Erythroblast (primary cell): ENCODE measurements around the gene TMEM52B.

Experiments
- GATA1 ChIP-seq: IDR thresholded peaks from 2 replicates; pipeline ENCODE4 v1.6.1; 2011; ENCODE audit warnings: low read depth, mild to moderate bottlenecking, control low read depth, low read length, moderate library complexity
- POLR2A ChIP-seq: IDR thresholded peaks from 2 replicates; pipeline ENCODE4 v1.6.1; 2011; ENCODE audit warnings: mild to moderate bottlenecking, low read length

DNA sequence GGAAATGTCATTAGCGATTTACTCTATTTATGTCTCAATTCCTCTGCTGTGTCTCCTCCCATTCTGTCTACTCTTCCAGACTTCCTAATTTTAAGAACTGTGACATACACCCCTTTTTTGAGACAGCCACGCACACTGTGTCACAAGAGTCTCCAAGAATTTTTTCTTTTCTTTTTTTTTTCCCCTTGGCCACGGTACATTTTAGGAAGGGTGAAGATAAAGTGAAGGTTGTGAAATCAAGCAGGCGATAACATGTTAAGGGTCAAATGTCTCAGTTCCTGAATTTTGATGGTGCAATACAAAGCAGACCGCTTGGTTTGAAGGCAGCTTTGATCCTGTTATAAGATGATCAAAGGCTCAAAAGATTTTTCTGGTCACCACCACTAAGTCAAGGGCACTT, 11.2 kb upstream of the TMEM52B start:
- TF ChIP-seq POLR2A (no peak), GATA1 (no peak)
